ENCODE measurements around the gene QRFPR. TPM values are rescaled to one million over a fixed set of nuclear protein-coding genes. Genes with fewer than 3 reads are reported as not detected.

The QRFPR gene
- total RNA-seq, 1 donor from 2014 or later = 1.4 TPM

GRCh38 chr4:121360495-121360894 is 20.3 kb downstream of the QRFPR start:
- H3K9me3 Mint-ChIP-seq = no peaks in the 10 kb centered on the region
- TF ChIP-seq, protein P1, sequence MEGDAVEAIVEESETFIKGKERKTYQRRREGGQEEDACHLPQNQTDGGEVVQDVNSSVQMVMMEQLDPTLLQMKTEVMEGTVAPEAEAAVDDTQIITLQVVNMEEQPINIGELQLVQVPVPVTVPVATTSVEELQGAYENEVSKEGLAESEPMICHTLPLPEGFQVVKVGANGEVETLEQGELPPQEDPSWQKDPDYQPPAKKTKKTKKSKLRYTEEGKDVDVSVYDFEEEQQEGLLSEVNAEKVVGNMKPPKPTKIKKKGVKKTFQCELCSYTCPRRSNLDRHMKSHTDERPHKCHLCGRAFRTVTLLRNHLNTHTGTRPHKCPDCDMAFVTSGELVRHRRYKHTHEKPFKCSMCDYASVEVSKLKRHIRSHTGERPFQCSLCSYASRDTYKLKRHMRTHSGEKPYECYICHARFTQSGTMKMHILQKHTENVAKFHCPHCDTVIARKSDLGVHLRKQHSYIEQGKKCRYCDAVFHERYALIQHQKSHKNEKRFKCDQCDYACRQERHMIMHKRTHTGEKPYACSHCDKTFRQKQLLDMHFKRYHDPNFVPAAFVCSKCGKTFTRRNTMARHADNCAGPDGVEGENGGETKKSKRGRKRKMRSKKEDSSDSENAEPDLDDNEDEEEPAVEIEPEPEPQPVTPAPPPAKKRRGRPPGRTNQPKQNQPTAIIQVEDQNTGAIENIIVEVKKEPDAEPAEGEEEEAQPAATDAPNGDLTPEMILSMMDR (conservative IDR thresholded peaks at IDR 0.05) = no peak
- peaks cover 4% of the 10 kb centered on the region for H3K27me3 Mint-ChIP-seq
- no peak for DNase-seq (ENCODE audit: extremely low spot score, unreplicated experiment)
- H3K27ac Mint-ChIP-seq = no peak overlapping the region
- no peaks in the 10 kb centered on the region for H3K36me3 Mint-ChIP-seq
- H3K4me1 Mint-ChIP-seq (ENCODE audit: unreplicated experiment) = no peaks in the 10 kb centered on the region
- H3K4me3 Mint-ChIP-seq = no peak overlapping the region

GRCh38 chr4:121358473-121358872 is 22.3 kb downstream of the QRFPR start:
- peaks cover 12% of the 10 kb centered on the region for H3K9me3 Mint-ChIP-seq
- H3K4me3 Mint-ChIP-seq = no peak overlapping the region
- no peak for DNase-seq (ENCODE audit: extremely low spot score, unreplicated experiment)
- H3K4me1 Mint-ChIP-seq (ENCODE audit: unreplicated experiment) = no peaks in the 10 kb centered on the region
- H3K27ac Mint-ChIP-seq = no peak overlapping the region
- H3K36me3 Mint-ChIP-seq = no peaks in the 10 kb centered on the region
- TF ChIP-seq, protein P1 (conservative IDR thresholded peaks at IDR 0.05) = no peak
- H3K27me3 Mint-ChIP-seq = no peaks in the 10 kb centered on the region

- TF ChIP-seq, protein P1 (conservative IDR thresholded peaks at IDR 0.05) = no peak
- no peak overlapping the region for H3K27ac Mint-ChIP-seq
- DNase-seq (ENCODE audit: extremely low spot score, unreplicated experiment) = no peak
- no peaks in the 10 kb centered on the region for H3K4me1 Mint-ChIP-seq (ENCODE audit: unreplicated experiment)
- no peak overlapping the region for H3K4me3 Mint-ChIP-seq
- peaks cover 15% of the 10 kb centered on the region for H3K9me3 Mint-ChIP-seq
- no peaks in the 10 kb centered on the region for H3K27me3 Mint-ChIP-seq
- no peaks in the 10 kb centered on the region for H3K36me3 Mint-ChIP-seq
These were observed 27.6 kb downstream of the QRFPR start for GRCh38 chr4:121353213-121353612.

DNA sequence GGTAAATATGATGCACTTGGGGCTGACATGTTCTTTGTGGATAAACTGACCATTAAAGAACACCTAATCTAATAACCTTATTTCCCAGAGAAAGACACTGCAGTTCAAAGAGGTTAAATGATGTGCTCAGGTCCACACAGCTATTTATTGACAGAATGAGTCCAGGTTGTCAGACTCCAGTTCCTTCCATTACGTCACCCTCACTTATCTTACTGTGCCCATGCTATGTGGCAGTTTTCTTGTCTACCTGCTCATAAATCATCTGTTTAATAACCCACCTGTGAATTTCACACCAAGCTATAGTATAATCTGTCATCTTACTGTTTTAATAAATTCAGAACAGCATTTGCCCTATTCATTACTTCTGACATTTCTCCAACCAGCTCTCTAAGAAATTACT is 36.7 kb downstream of the QRFPR start:
- TF ChIP-seq, protein P1 (conservative IDR thresholded peaks at IDR 0.05) = no peak
- no peak for DNase-seq (ENCODE audit: extremely low spot score, unreplicated experiment)
- H3K4me3 Mint-ChIP-seq = no peak overlapping the region

DNA sequence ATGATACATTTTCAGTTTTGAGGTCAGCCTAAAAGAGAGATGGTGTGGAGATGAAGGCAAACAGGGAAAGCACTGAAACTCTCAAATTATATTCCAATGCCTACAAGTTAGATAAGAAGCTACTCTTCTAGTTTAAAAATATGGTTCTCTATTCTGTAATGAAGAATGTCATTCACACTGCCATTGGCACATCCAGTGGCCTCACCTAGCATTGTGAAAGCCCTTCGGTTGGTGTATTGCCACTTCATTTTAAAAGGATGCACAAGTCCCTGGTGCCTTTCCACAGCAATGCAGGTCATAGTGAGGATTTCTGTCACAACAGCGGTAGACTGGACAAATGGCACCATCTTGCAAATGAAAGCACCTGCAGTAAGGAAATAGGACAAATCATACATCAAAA is 40.6 kb downstream of the QRFPR start:
- no peak overlapping the region for H3K4me3 Mint-ChIP-seq
- no peaks in the 10 kb centered on the region for H3K36me3 Mint-ChIP-seq
- H3K27ac Mint-ChIP-seq = no peak overlapping the region
- no peak for DNase-seq (ENCODE audit: extremely low spot score, unreplicated experiment)
- H3K4me1 Mint-ChIP-seq (ENCODE audit: unreplicated experiment) = no peaks in the 10 kb centered on the region
- H3K9me3 Mint-ChIP-seq = no peaks in the 10 kb centered on the region
- no peaks in the 10 kb centered on the region for H3K27me3 Mint-ChIP-seq
- TF ChIP-seq, protein P1 (conservative IDR thresholded peaks at IDR 0.05) = no peak

More for the DNA sequence above, 36.7 kb downstream of the QRFPR start:
- Mint-ChIP-seq H3K36me3 (no peaks in the 10 kb centered on the region), H3K27ac (no peak overlapping the region), H3K27me3 (no peaks in the 10 kb centered on the region), H3K4me1 (ENCODE audit: unreplicated experiment) (no peaks in the 10 kb centered on the region), H3K9me3 (no peaks in the 10 kb centered on the region)

DNA sequence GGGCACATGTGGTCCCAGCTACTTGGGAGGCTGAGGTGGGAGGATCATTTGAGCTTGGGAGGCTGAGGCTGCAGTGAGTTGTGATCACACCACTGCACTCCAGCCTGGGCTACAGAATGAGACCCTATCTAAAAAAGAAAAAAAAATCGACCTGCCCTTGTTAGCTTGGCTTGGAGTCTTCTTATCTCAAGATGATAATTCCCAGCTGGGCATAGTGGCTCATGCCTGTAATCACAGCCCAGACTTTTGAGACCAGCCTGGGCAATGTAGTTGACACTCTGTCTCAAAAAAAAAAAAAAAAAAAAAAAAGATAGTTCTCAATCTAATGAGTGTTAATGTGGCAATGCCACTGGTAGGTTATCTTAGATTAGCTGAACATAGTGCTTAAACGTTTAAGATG is 41.0 kb downstream of the QRFPR start:
- TF ChIP-seq, protein P1 (conservative IDR thresholded peaks at IDR 0.05) = no peak
- Mint-ChIP-seq H3K36me3 (no peaks in the 10 kb centered on the region), H3K27me3 (no peaks in the 10 kb centered on the region), H3K27ac (no peak overlapping the region), H3K9me3 (no peaks in the 10 kb centered on the region), H3K4me3 (no peak overlapping the region), H3K4me1 (ENCODE audit: unreplicated experiment) (no peaks in the 10 kb centered on the region)
- DNase-seq (ENCODE audit: extremely low spot score, unreplicated experiment) = no peak
